ENCODE measurements around the gene GMDS.

GMDS gene

DNA sequence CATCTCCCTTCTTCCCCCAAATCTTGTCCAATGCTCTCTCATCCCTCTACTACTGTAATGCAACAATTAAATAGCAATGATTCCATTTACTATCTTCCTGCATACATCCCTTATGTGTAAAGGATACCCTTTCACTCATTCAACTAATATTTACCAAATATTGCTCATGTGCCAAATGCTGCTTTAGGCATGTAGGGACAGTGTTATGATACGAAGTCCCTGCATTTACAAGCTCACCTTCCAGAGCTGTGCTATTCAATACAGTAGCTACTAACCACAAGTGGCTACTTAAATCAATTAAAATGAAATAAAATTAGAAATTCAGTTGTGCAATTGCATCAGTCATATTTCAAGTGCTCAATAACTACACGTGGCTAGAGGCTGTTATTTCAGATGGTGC is 41.1 kb downstream of the GMDS start:
- DNase-seq, result no peak

GRCh38 chr6:2203264-2203663 is 42.1 kb downstream of the GMDS start:
- no peak for DNase-seq

- DNase-seq, result no peak
These were observed 47.4 kb downstream of the GMDS start for GRCh38 chr6:2197984-2198383.

- DNase-seq, result no peak
These were observed 48.2 kb downstream of the GMDS start for GRCh38 chr6:2197177-2197671.

DNA sequence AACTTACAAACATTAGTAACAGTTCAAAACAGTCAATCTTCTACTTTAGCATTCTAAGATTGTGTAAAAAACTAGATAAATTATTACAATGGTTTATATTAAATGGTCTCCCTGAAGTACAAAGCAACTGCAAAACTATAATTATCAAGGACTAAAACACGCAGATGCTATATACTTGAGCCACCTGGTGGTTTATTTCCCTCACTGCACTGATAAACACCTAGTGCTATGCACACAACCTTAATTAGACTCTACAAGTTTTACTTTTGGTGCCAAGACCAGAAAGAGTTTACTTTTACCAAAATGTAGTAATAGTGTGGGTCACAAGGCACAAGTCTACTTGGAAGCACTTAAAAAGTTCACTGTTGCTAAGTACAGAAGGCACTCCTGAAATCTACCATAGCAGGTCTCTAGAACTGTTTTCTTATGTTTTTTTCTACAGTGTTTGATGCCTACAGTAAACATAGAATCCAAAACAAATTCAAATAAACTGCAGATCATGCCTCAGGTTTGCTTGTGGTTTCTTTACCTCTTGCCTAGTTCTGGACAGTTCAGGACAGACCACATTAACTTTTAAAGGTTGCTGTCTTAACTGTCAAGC is 49.2 kb downstream of the GMDS start:
- DNase-seq, result no peak

GRCh38 chr6:2194643-2195042 is 50.8 kb downstream of the GMDS start:
- DNase-seq, result no peak

DNA sequence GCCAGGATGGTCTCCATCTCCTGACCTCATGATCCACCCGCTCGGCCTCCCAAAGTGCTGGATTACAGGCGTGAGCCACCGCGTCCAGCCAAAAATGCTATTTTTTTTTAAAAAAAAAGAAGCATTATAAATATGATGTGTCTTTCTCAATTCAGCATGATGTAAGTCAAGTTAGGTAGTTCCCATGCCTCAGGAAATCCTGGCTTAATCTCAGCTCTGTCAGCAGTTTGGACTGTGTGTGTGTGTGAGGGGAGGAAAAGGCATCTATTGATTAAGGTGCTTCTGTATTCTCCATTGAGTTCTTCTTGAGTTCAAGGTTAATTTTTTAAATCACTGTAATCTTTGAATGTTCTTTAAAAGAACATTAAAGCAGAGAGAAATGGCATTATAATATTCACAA is 51.5 kb downstream of the GMDS start:
- DNase-seq, result no peak

DNA sequence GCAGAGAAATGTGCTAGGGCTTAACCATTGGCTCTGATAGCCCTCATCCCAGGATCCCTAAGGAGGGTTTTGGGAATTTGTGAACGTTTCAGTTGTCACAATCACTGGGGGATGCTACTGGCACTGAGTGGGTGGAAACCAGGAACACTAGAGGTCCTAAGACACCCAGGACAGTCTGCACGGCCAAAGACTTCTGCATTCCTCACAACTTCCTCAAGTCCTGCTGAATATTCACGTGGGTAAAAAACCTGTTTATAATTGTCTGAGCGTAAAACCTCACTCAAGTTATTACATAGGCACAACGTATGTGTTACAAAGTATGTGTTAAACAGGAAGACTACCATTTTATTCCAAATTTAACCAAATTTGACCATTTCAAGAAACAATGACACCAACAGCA is 52.4 kb downstream of the GMDS start:
- DNase-seq, result no peak

- no peak for DNase-seq
These were observed 54.0 kb downstream of the GMDS start for GRCh38 chr6:2191390-2191740.

DNA sequence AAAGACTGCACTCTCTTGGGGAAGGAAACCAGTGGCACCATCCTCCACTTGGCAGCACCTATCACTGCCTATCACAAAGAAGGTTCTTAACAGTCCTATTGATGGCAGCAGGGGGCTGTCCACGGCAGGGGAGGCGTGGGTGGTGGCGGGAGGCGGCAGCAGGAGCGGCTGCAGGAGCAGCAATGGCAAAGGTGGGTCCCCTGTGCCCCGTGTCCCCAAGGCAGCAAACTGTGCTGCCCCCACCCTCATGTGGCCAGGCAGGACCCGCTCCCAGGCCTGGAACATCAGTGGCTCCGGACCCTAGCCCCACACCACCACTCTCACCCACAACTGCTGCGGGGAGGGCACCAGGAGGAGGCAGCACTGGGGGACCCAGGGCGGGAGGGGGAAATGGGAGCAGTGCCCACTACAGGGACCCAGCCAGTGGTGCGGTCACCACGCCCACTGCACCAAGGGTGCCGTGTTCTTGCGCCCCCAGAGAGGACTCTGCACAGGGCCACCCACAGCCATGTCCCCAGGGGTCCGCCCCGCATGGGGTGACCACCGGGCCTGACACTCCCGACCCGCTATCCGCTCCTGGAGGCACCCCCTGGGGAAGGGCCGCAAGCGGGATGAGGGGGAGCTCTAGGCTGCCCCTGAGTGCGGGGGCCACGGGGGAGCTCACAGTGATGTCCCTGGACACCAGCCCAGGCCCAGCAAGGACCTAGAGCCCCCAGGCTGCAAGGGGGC is 54.6 kb downstream of the GMDS start:
- no peak for DNase-seq

DNA sequence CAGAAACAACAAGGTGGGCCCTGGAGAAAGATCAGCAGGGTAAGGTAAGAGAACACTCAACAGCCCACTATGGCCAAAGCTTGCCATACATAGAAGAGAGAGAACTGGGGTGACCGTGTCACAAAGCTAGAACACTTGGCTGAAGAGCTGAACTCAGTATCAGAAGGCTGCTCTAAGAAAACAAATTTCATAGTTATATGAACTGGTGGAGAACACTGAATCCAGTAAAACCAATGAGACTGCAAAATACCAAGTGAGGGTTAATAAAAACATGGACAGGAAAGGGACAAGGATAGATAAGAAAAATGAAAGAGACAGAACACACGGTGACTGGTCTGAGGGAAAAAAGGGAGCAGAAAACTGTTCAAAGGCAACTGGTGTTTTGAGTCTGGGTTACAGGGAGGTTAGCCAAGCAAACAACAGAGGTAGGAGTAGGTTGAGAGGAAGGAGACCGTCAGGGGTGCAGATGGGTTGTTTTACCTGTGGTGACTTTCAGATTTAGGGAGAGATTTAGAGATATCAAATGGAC is 56.5 kb downstream of the GMDS start:
- DNase-seq, result no peak

DNA sequence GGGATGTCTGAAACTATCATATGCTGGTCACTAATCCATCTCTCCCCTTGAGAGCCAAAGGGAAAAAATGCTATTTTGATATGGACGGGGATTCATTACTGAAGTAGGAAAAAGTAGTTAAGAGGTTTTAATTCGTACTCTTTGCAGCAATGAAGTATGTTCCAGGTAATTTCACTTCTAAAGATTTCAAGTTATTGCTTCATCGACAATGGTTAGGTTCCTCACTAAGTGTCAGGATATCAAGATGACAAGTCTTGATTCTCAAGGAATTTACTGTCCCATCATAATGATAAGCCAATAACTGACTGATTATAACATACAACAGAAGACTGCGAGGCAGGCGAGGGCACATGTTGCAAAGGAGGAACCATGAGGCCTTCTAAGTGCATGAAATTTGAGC is 57.0 kb downstream of the GMDS start:
- DNase-seq, result no peak

DNA sequence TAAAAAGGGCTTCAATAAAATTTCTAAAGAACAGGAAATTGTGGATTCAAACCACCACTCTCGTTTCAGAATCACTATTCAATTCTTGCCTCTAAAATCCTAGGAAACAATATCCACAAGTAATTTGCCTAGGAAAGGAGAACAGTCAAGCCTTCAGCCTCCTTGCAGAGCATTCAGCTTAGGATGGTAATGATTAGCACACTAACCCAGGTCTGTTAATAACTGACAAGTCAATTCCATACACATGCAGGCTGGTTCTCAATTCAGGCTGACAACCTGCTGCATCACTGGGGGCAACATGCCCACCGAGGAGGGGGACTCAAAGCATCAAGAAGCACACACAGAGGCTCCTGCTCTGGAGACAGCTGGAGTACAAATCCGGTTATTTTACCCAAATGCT is 57.6 kb downstream of the GMDS start:
- no peak for DNase-seq

DNA sequence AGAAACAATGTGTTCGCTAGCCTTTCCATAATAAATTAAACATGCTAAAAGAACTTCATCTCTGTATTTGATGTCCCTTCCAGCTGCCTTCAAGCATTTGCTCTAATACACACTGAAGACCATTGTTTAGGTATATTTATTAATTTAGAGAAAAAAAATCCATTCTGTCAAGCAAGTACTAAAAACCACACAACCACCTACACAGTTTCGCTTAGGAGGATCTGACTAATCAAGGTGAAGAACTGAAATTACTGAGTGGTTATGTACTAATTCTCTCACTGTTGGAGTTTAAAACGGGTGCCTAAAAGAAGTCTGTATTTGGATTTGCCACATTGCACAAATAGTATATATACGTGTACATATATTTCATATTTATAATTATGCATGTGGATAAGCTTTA is 58.9 kb downstream of the GMDS start:
- no peak for DNase-seq

DNA sequence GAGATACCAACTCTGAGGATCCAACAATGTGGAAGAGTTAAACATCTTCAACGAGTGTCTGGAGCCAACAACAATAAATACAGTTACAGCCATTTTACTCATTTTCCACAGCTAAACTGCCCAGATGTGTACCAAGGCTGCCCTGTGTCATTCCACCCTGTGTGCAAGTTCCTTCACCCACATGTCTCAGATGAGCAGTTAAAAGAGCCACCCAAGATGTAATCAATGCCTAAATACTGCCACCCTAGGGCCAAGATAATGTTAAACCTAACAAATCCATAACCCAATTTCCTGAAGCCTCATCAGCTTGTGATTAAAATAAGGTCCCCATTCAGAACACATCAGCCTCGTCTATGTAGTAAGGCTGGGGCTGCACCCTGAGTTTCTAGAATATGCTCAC is 59.9 kb downstream of the GMDS start:
- DNase-seq, result no peak

DNA sequence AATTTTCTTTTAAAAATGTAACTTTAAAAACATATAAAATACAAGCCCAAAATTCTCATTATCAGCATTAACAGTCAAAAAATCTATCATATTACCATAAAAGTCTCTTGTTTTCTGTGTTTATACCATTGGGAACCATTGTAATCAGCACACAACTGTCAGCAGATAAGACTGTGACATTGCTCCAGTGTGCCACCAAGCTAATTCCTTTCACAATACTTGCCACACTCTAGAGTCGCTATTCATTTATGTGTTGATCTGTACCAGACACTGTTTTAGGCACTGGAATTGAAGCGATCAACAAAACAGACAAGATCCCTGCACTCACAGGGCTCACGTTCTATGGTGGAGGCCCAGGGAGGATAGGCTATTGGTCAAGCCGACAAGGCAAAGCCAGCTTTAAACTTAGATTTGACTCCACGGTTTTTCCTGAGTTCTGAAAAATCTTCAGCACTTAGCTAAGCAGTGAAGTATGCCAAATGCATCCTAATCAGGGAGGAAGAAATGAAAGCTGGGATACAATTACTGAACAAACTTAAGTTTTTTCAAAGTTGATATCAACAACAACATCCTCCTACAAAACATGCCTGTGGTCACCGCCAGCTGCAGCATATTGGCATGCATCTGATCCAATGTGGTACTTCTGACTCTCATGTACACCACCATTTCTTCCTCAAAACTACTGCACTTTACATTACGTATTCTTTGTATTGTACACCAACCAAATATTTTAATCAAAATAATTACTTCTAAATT is 60.5 kb downstream of the GMDS start:
- no peak for DNase-seq

DNA sequence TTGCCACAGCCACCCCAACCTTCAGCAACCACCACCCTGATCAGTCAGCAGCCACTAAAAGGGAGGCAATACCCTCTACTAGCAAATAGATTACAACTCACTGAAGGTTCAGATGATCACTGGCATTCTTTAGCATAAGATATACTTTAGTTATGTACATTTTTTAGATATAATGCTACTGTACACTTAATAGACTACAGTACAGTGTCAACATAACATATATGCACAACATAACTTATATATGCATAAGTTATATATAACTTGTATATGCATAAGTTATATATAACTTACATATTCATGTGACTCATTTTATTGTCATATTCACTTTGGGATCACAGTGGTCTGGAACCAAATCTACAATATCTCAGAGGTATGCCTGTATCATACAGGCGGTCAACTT is 61.7 kb downstream of the GMDS start:
- DNase-seq, result no peak

- no peak for DNase-seq
These were observed 62.2 kb downstream of the GMDS start for GRCh38 chr6:2183246-2183645.

- DNase-seq, result no peak
These were observed 63.2 kb downstream of the GMDS start for GRCh38 chr6:2182251-2182650.

DNA sequence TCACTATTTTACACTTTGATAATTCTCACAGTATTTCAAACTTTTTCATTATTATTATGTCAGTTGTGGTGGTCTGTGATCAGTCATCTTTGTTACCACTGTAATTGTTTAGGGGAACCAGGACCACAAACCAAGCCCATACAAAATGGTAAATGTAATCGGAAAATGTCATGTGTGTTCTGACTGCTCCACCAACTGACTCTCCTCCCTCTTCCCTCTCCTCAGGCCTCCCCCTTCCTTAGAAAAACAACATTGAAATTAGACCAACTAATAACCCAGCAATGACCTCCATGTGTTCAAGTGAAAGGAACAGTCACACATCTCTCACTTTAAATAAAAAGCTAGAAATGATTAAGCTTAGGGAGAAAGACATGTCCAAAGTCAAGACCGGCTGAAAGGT is 63.8 kb downstream of the GMDS start:
- no peak for DNase-seq

DNA sequence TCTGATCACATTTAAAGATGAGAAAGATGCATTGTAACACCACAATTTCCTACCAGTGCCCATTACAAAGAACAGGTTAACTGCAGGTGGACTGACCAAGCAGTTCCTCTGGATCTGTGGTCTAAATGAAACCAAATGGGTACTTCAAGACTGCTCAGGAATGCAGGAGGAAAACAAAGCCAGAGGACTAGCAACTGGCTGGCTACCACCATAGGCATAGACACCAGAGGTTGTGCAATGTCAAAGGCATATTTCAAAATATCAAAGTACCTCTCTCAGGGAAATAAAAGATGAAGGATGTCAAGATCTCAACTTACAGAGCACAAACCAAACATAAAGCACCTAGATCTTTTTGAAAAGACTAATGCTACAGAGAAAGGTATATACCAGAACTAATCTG is 65.5 kb downstream of the GMDS start:
- no peak for DNase-seq

DNA sequence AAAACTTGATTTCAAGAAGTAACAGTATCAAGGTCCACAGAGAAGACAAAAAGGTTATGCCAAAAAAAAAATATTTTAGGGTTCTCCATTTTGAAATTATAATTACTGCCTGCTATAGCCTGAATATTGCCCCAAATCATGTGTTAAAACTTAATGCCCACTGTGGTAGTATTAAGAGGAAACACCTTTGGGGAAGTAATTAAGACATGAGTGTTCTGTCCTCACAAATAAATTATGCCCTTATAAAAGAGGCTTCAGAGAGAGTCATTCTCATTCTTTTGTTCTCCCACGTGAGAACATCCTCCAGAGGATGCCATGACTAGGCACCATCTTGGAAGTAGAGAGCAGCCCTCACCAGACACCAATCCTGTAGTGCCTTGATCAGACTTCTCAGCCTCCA is 66.2 kb downstream of the GMDS start:
- DNase-seq, result no peak

- no peak for DNase-seq
These were observed 67.3 kb downstream of the GMDS start for GRCh38 chr6:2178125-2178524.

DNA sequence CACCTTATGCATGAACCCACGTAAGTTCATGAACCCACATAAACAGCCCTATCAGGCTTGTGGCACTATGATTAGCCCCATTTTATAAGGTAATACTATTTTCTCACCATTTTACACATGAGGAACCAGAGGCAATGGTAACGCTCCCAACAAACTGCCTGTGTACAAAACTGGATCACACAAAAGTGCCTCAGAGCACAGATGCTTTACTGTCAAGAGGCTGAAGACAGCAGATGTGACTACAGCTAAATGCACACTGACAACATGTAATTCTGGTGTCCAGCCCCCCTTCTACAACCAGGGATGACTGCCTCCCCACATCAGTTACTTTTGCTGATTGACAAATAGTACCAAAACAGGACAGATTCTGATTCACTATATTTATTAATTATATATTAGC is 69.6 kb downstream of the GMDS start:
- no peak for DNase-seq

Measured in C1 segment of cervical spinal cord (tissue), 14 donors.